CD4-positive, alpha-beta T cell (primary cell): ENCODE data around the gene TIMM10B. TPM values are rescaled to one million over a fixed set of nuclear protein-coding genes. Genes with fewer than 3 reads are reported as not detected.

Source experiments
- ATAC-seq: fragments of 200-7000 bp; cut with Tn5 transposase; one replicate; pipeline ENCODE4 v1.10.0; 2022; ENCODE audit warnings: mild to moderate bottlenecking; ENCODE audit not compliant: poor library complexity
- CTCF ChIA-PET: fragments of 350-600 bp; sonication (Branson Sonifier 250); formaldehyde crosslinking; loops from one replicate; lab custom pipeline; 2021; ENCODE audit warnings: antibody characterized with exemption, inconsistent platforms; lab: Charles Lee
- POLR2A ChIA-PET: fragments of 350-600 bp; sonication (Branson Sonifier 250); formaldehyde crosslinking; loops from one replicate; lab custom pipeline; 2021; ENCODE audit warnings: antibody characterized with exemption, inconsistent platforms; lab: Charles Lee
- DNase-seq, 14 experiments: peaks; one replicate each; pipeline ENCODE4 v3.0.0-alpha.2; 2013 to 2020; ENCODE audit warnings: mixed read lengths in 2 of 14
- H3K27ac ChIP-seq, 2 donors: one replicate each; pipeline versions ENCODE4 v1.5.1 to v1.7.0; 2013; ENCODE audit warnings: low read length in 2 of 2, low read depth in 1 of 2, mild to moderate bottlenecking in 1 of 2
- H3K27me3 ChIP-seq, 2 experiments: 1 replicate in 1 of 2; 2 replicates in 1 of 2; pipeline versions ENCODE4 v1.6.1 to v1.7.0; 2013; ENCODE audit warnings: low read length in 2 of 2, control low read depth in 1 of 2, mild to moderate bottlenecking in 1 of 2, moderate library complexity in 1 of 2; ENCODE audit not compliant: insufficient read depth in 2 of 2, control insufficient read depth in 1 of 2
- H3K36me3 ChIP-seq: one replicate; pipeline ENCODE4 v1.6.1; 2013; ENCODE audit warnings: low read length, control low read depth; ENCODE audit not compliant: insufficient read depth
- H3K4me1 ChIP-seq: one replicate; pipeline ENCODE4 v1.6.1; 2013; ENCODE audit warnings: low read length, control low read depth; ENCODE audit not compliant: insufficient read depth
- H3K4me3 ChIP-seq: one replicate; pipeline ENCODE4 v1.5.1; 2013; ENCODE audit warnings: mild to moderate bottlenecking, low read length, moderate library complexity
- H3K9me3 ChIP-seq, 2 experiments: 1 replicate in 1 of 2; 2 replicates in 1 of 2; pipeline versions ENCODE4 v1.6.1 to v1.7.0; 2013; ENCODE audit warnings: low read length in 2 of 2, mild to moderate bottlenecking in 2 of 2, control low read depth in 1 of 2, moderate library complexity in 1 of 2; ENCODE audit not compliant: control insufficient read depth in 1 of 2, insufficient read depth in 1 of 2
- H3K27ac Mint-ChIP-seq: one replicate; pipeline ENCODE4 v1.8.0; 2020; ENCODE audit warnings: mixed read lengths
- H3K27me3 Mint-ChIP-seq: one replicate; pipeline ENCODE4 v1.8.0; 2021; ENCODE audit warnings: mixed read lengths
- H3K36me3 Mint-ChIP-seq: one replicate; pipeline ENCODE4 v1.8.0; 2021; ENCODE audit warnings: low read depth, mixed read lengths
- H3K4me1 Mint-ChIP-seq: one replicate; pipeline ENCODE4 v1.8.0; 2021; ENCODE audit warnings: low read depth, mixed read lengths
- H3K4me3 Mint-ChIP-seq: one replicate; pipeline ENCODE4 v1.8.0; 2020; ENCODE audit warnings: mild to moderate bottlenecking, mixed read lengths
- H3K9me3 Mint-ChIP-seq: one replicate; pipeline ENCODE4 v1.8.0; 2020; ENCODE audit warnings: mixed read lengths
- CTCF ChIP-seq: fragments of 200-600 bp; IDR thresholded peaks from one replicate; pipeline ENCODE4 v1.8.0; 2022; ENCODE audit warnings: antibody characterized with exemption, mild to moderate bottlenecking
- intact Hi-C, 2 experiments: fragments of 100-400 bp; cut with DNase I in 1 of 2; cut with micrococcal nuclease in 1 of 2; formaldehyde crosslinking; loops; one replicate each; pipeline versions ENCODE4 v1.15.1 to v1.9.0; 2023 to 2025; cut with DNase I, micrococcal nuclease
- total RNA-seq, 174 experiments: library from RNA in 2 of 174; stranded (reverse) in 2 of 174; gene quantifications; one replicate each; pipeline ENCODE4 v1.2.3 and lab custom pipeline; 2021 to 2026

TIMM10B gene
- total RNA-seq, 2 experiments from 2014 or later, result 68.5 to 68.6 TPM

- no peaks in the 10 kb centered on the region for H3K4me1 Mint-ChIP-seq
- ChIA-PET POLR2A (interaction anchor here (1.1 kb wide), 2 partner anchors 11 to 77 kb away, joined by 3 to 4 read pairs; no protein-coding TSS in a partner anchor), CTCF (no interaction called here)
- no peak overlapping the region for H3K4me3 Mint-ChIP-seq
- Histone ChIP-seq H3K9me3 (no peaks in the 10 kb centered on the region), H3K27ac (no peak overlapping the region), H3K36me3 (peaks cover 48% of the 10 kb centered on the region), H3K4me1 (no peaks in the 10 kb centered on the region), H3K27me3 (no peaks in the 10 kb centered on the region), H3K4me3 (no peak overlapping the region)
- no peaks in the 10 kb centered on the region for H3K27me3 Mint-ChIP-seq
- TF ChIP-seq CTCF, result no peak
- ATAC-seq, result no peak
- no peak overlapping the region for H3K27ac Mint-ChIP-seq
- intact Hi-C loops, result no loop called here
- H3K9me3 Mint-ChIP-seq, result no peaks in the 10 kb centered on the region
- peaks cover 22% of the 10 kb centered on the region for H3K36me3 Mint-ChIP-seq
- no peak for DNase-seq
These were observed 26.2 kb upstream of the TIMM10B start for GRCh38 chr11:6455070-6455469.

DNA sequence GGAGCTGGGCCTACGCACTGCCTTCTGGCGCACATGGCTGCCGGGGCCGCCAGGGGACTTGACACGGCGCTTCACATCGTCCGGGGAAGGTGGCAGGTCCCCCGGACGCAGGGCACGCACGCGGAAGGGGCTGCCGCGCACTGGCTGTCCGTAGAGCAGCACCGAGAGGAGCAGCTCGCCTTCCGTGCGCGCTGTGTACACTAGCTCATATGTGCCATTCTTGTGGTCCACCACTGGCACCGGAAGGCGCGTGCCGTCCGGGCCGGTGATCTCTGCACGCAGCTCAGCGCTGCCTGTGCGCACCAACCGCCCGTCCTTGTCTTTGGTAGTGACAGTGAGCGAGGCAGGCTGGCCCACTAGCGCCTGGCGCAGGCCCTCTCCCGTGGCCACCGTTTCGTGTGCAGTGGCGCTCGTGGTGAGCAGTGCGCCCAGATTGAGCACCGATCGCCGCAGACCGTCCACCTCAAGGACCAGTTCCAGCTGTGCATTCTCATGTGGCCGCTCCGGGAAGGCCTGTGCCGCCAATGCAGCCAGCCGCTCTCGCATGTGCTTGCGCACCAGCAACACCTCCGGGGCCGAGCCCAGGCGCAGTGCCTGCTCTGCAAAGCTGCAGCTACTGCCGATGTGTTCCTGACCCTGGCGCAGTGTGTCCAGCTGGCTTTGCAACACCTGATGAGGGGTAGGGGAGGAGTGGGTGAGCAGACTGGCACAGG, 24.8 kb upstream of the TIMM10B start:
- Histone ChIP-seq H3K27me3 (no peaks in the 10 kb centered on the region), H3K36me3 (peaks cover 38% of the 10 kb centered on the region), H3K9me3 (no peaks in the 10 kb centered on the region), H3K4me3 (no peak overlapping the region), H3K4me1 (no peaks in the 10 kb centered on the region), H3K27ac (no peak overlapping the region)
- Mint-ChIP-seq H3K4me1 (no peaks in the 10 kb centered on the region), H3K27ac (no peak overlapping the region), H3K36me3 (peaks cover 28% of the 10 kb centered on the region), H3K27me3 (no peaks in the 10 kb centered on the region), H3K9me3 (no peaks in the 10 kb centered on the region), H3K4me3 (no peak overlapping the region)
- TF ChIP-seq CTCF, result no peak
- DNase-seq, result no peak
- ChIA-PET POLR2A (no interaction called here), CTCF (no interaction called here)
- ATAC-seq, result no peak
- intact Hi-C loops, result no loop called here

DNA sequence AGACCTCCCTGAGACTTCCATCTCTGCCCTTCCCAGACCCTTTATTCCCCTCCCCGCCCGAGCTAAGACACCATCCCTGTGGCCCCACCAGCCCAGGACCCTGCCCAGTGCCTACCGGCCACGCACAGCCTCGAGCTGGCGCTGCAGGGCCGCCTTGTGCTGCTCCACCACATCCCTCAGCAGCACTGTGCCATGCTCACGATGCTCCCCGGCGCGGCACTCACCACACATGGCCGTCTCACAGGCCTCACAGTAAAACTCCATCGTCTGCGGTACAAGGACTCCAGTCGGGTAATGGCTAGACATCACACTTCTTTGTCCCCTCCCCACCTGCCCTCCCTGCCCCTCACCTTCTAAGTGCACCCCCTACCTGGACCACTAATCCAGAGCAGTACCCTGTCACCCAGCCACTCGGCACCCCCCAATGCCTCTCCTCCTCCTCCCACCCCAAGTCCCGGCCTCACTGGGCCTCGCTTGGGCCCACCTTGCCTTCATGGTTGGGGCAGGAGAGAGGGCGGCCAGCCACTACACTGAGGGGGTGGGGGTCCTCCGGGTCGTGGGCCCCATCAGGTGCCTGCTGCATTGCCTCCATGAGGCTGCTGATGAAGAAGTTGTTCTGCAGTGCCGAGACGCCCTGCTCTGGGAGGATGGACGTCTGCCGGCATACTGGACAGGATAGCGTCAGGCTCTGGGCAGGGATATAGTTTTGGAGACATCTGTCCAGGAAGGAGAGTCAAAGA, 23.6 kb upstream of the TIMM10B start:
- Histone ChIP-seq H3K4me1 (no peaks in the 10 kb centered on the region), H3K36me3 (peaks cover 35% of the 10 kb centered on the region), H3K4me3 (no peak overlapping the region), H3K27ac (no peak overlapping the region), H3K27me3 (no peaks in the 10 kb centered on the region), H3K9me3 (no peaks in the 10 kb centered on the region)
- intact Hi-C loops, result no loop called here
- Mint-ChIP-seq H3K36me3 (peaks cover 32% of the 10 kb centered on the region), H3K27ac (no peak overlapping the region), H3K4me1 (no peaks in the 10 kb centered on the region), H3K9me3 (no peaks in the 10 kb centered on the region), H3K4me3 (no peak overlapping the region), H3K27me3 (no peaks in the 10 kb centered on the region)
- POLR2A ChIA-PET, result no interaction called here
- TF ChIP-seq CTCF, result no peak
- CTCF ChIA-PET, result no interaction called here
- ATAC-seq (no peak), DNase-seq (no peak)
